HL-60 (cell line): Measurements from ENCODE around the gene JADE2.

Experiments used
- DNase-seq, 2 experiments: peaks; one replicate each; pipeline ENCODE4 v3.0.0-alpha.2; 2010 to 2020; ENCODE audit warnings: low read depth in 1 of 2, low spot score in 1 of 2
- H3K27ac ChIP-seq: fragments of 250-450 bp; sonication (Bioruptor Pico); replicated peaks from 2 replicates; pipeline ENCODE4 v1.5.1; 2020; ENCODE audit warnings: mild to moderate bottlenecking, moderate library complexity
- H3K27me3 ChIP-seq: fragments of 250-450 bp; sonication (Bioruptor Pico); 2 replicates; pipeline ENCODE4 v1.5.1; 2021; ENCODE audit warnings: mild to moderate bottlenecking, moderate library complexity; ENCODE audit not compliant: insufficient read depth, poor library complexity, severe bottlenecking
- H3K4me3 ChIP-seq: replicated peaks from 2 replicates; pipeline ENCODE4 v1.5.1; 2011; ENCODE audit warnings: mild to moderate bottlenecking, control low read depth, low read length; ENCODE audit not compliant: insufficient read depth
- CTCF ChIP-seq: IDR thresholded peaks from one replicate; pipeline ENCODE4 v1.5.1; 2011; ENCODE audit warnings: low read length, control low read depth, inconsistent platforms; ENCODE audit not compliant: insufficient read depth
- GABPA ChIP-seq: IDR thresholded peaks from 2 replicates; pipeline ENCODE4 v1.6.1; 2012; ENCODE audit warnings: low read depth
- POLR2AphosphoS5 ChIP-seq: IDR thresholded peaks from 2 replicates; pipeline ENCODE4 v1.6.1; 2012; ENCODE audit warnings: low read depth
- REST ChIP-seq: IDR thresholded peaks from 2 replicates; pipeline ENCODE4 v1.6.1; 2012; ENCODE audit warnings: low read depth; ENCODE audit not compliant: insufficient replicate concordance
- SPI1 ChIP-seq: IDR thresholded peaks from 2 replicates; pipeline ENCODE4 v1.6.1; 2012; ENCODE audit warnings: low read depth, mild to moderate bottlenecking, borderline replicate concordance

JADE2 gene

GRCh38 chr5:134577796-134578577 is 52.5 kb downstream of the JADE2 start:
- peak in 1 of 2 experiments; percentile 54 for DNase-seq
- TF ChIP-seq CTCF (peak; percentile 40), GABPA (no peak)
- no peaks in the 10 kb centered on the region for H3K27me3 ChIP-seq
- H3K4me3 ChIP-seq = no peak overlapping the region
- no peak overlapping the region for H3K27ac ChIP-seq

- TF ChIP-seq CTCF (no peak), GABPA (no peak), POLR2AphosphoS5 (no peak), REST (no peak), SPI1 (no peak)
- no peak for DNase-seq
- H3K4me3 ChIP-seq = no peak overlapping the region
These were observed 53.3 kb downstream of the JADE2 start for GRCh38 chr5:134578578-134579283.

GRCh38 chr5:134579284-134579771 is 53.9 kb downstream of the JADE2 start:
- H3K4me3 ChIP-seq = no peak overlapping the region
- H3K27ac ChIP-seq = no peak overlapping the region
- no peaks in the 10 kb centered on the region for H3K27me3 ChIP-seq
- TF ChIP-seq GABPA (no peak), CTCF (no peak)
- no peak for DNase-seq

More at GRCh38 chr5:134578578-134579283, 53.3 kb downstream of the JADE2 start:
- Histone ChIP-seq H3K27me3 (no peaks in the 10 kb centered on the region), H3K27ac (no peak overlapping the region)

- no peak for DNase-seq
- TF ChIP-seq POLR2AphosphoS5 = no peak
- no peak for TF ChIP-seq CTCF
- TF ChIP-seq GABPA = no peak
- no peak for TF ChIP-seq SPI1
- no peak overlapping the region for H3K4me3 ChIP-seq
- H3K27me3 ChIP-seq = no peaks in the 10 kb centered on the region
- H3K27ac ChIP-seq = no peak overlapping the region
These were observed 54.6 kb downstream of the JADE2 start for GRCh38 chr5:134580001-134580460.
